Right lung (tissue), 5 donors: Measurements from ENCODE around the gene KDM6B. TPM values are rescaled to one million over a fixed set of nuclear protein-coding genes. Genes with fewer than 3 reads are reported as not detected.

Experiments
- DNase-seq, 2 donors: peaks; one replicate each; pipeline ENCODE4 v3.0.0-alpha.2; 2013
- polyA plus RNA-seq, 5 donors: library from polyadenylated mRNA; unstranded; fragments of 120-200 nt; gene quantifications; one replicate each; pipeline versions ENCODE4 v1.2.1 to v1.2.3, GENCODE V29; 2013; ENCODE audit warnings: inconsistent platforms in 1 of 5, low replicate concordance in 1 of 5; ENCODE audit not compliant: insufficient read length in 5 of 5, insufficient read depth in 1 of 5

KDM6B gene
- polyA plus RNA-seq, 5 donors: 15.1 to 28.6 (median 25.7) TPM

GRCh38 chr17:7818746-7819645 lies 15.0 kb upstream of the KDM6B start:
- no peak for DNase-seq

- no peak for DNase-seq
Measured at GRCh38 chr17:7820231-7820630, 13.8 kb upstream of the KDM6B start.

GRCh38 chr17:7822126-7822525 lies 11.9 kb upstream of the KDM6B start:
- DNase-seq: no peak

- no peak for DNase-seq
Measured at GRCh38 chr17:7823581-7824001, 10.4 kb upstream of the KDM6B start.

GRCh38 chr17:7824021-7824924 lies 9.7 kb upstream of the KDM6B start:
- DNase-seq: no peak

- no peak for DNase-seq
Measured at GRCh38 chr17:7825206-7825990, 8.6 kb upstream of the KDM6B start.

GRCh38 chr17:7830616-7831015 lies 3.4 kb upstream of the KDM6B start:
- DNase-seq: no peak

- DNase-seq: no peak
Measured at GRCh38 chr17:7831233-7831632, 2.8 kb upstream of the KDM6B start.

- no peak for DNase-seq
Measured at GRCh38 chr17:7832431-7832830, 1.6 kb upstream of the KDM6B start.

- DNase-seq: no peak
Measured at GRCh38 chr17:7833011-7833794, 814 bp upstream of the KDM6B start.

- DNase-seq: no peak
Measured at GRCh38 chr17:7834542-7834956, 532 bp downstream of the KDM6B start.

GRCh38 chr17:7834957-7835813 lies 1.2 kb downstream of the KDM6B start:
- peak; percentile 100 for DNase-seq

GRCh38 chr17:7835814-7836595 lies 2.0 kb downstream of the KDM6B start:
- DNase-seq: peak; percentile 61 to 67

- peak; percentile 85 to 88 for DNase-seq
Measured at GRCh38 chr17:7836596-7837407, 2.8 kb downstream of the KDM6B start.

- no peak for DNase-seq
Measured at GRCh38 chr17:7837408-7838088, 3.5 kb downstream of the KDM6B start.

- peak in 1 of 2 donors; percentile 56 for DNase-seq
Measured at GRCh38 chr17:7838090-7839075, 4.4 kb downstream of the KDM6B start.
